Esophagus (tissue), 2 donors: ENCODE measurements around the gene SUGCT. TPM values are rescaled to one million over a fixed set of nuclear protein-coding genes. Genes with fewer than 3 reads are reported as not detected.

Experiments used
- H3K27ac ChIP-seq, 2 donors: one replicate each; pipeline ENCODE4 v1.5.1; 2013; ENCODE audit warnings: low read depth in 2 of 2, mild to moderate bottlenecking in 2 of 2, inconsistent platforms in 1 of 2, low read length in 1 of 2, moderate library complexity in 1 of 2
- H3K27me3 ChIP-seq, 2 donors: one replicate each; pipeline ENCODE4 v1.6.1; 2013; ENCODE audit warnings: low read length in 2 of 2, control low read depth in 1 of 2, mild to moderate bottlenecking in 1 of 2; ENCODE audit not compliant: insufficient read depth in 2 of 2, control insufficient read depth in 1 of 2
- H3K36me3 ChIP-seq, 2 donors: one replicate each; pipeline ENCODE4 v1.6.1; 2013; ENCODE audit warnings: low read length in 1 of 2; ENCODE audit not compliant: control insufficient read depth in 2 of 2, insufficient read depth in 2 of 2
- H3K4me1 ChIP-seq, 2 donors: one replicate each; pipeline ENCODE4 v1.6.1; 2013; ENCODE audit warnings: low read length in 1 of 2; ENCODE audit not compliant: control insufficient read depth in 2 of 2, insufficient read depth in 2 of 2
- H3K4me3 ChIP-seq, 2 donors: one replicate each; pipeline ENCODE4 v1.5.1; 2013; ENCODE audit warnings: low read length in 2 of 2, mild to moderate bottlenecking in 2 of 2, low read depth in 1 of 2, moderate library complexity in 1 of 2
- H3K9me3 ChIP-seq, 2 donors: one replicate each; pipeline ENCODE4 v1.6.1; 2013; ENCODE audit warnings: mild to moderate bottlenecking in 2 of 2, low read depth in 1 of 2, low read length in 1 of 2, moderate library complexity in 1 of 2; ENCODE audit not compliant: control insufficient read depth in 2 of 2, insufficient read depth in 1 of 2
- WGBS, 2 donors: extraction: QIAGEN DNeasy Blood & Tissue Kit; methylation state at CpG; one replicate each; pipeline ENCODE4 v1.1.7; 2013; 5-methylcytosine and 5-hydroxymethylcytosine counted together
- polyA plus RNA-seq, 2 donors: library from polyadenylated mRNA; stranded (reverse); fragments of 200-250 nt; gene quantifications; one replicate each; pipeline ENCODE4 v1.2.3, GENCODE V29; 2013
- donor health status: healthy with polysubstance abuse.
- donor health status: Bipolar disorder and iron deficiency.

Gene SUGCT
- polyA plus RNA-seq, 2 donors = 1.7 to 2.3 TPM

DNA sequence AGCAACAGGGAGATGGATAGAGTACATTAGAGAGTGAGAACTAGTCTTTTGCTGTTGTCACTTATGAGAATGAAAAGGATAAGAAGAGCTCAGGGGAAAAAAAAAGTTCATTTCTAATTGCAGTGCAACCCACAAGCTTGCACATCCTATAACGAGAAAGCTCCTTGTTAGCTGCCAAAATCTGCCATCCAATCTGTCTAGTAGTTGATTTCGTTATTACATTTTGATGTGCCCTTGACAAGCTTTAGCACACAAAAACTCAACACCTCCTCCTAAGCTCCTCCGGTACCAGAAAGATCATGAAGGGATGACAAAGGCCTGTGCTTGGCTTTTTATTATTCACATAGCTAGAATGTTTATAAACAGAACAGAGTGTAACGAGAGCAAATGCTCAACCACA, 519.4 kb downstream of the SUGCT start:
- H3K27me3 ChIP-seq = no peaks in the 10 kb centered on the region
- no peak overlapping the region for H3K27ac ChIP-seq
- no peaks in the 10 kb centered on the region for H3K4me1 ChIP-seq
- 75 to 84% methylated on average over 4 of the region's 4 CpGs for WGBS, 2 donors
- no peaks in the 10 kb centered on the region for H3K36me3 ChIP-seq
- H3K4me3 ChIP-seq = no peak overlapping the region
- peaks cover 0 to 2% of the 10 kb centered on the region in 2 donors for H3K9me3 ChIP-seq

GRCh38 chr7:40655426-40655825, 520.6 kb downstream of the SUGCT start:
- WGBS, 2 donors = 87% methylated on average over 1 of the region's 1 CpG
- H3K36me3 ChIP-seq = no peaks in the 10 kb centered on the region
- H3K27ac ChIP-seq = no peak overlapping the region
- H3K4me1 ChIP-seq = no peaks in the 10 kb centered on the region
- no peak overlapping the region for H3K4me3 ChIP-seq
- no peaks in the 10 kb centered on the region for H3K27me3 ChIP-seq
- H3K9me3 ChIP-seq = no peaks in the 10 kb centered on the region

GRCh38 chr7:40656349-40656748, 521.5 kb downstream of the SUGCT start:
- no peak overlapping the region for H3K4me3 ChIP-seq
- H3K27ac ChIP-seq = no peak overlapping the region
- H3K27me3 ChIP-seq = no peaks in the 10 kb centered on the region
- no peaks in the 10 kb centered on the region for H3K36me3 ChIP-seq
- WGBS, 2 donors = 88% methylated on average over 2 of the region's 2 CpGs
- no peaks in the 10 kb centered on the region for H3K4me1 ChIP-seq
- H3K9me3 ChIP-seq = no peaks in the 10 kb centered on the region

GRCh38 chr7:40658729-40659128, 523.9 kb downstream of the SUGCT start:
- WGBS, 2 donors = 68 to 78% methylated on average over 2 of the region's 2 CpGs
- Histone ChIP-seq H3K27me3 (no peaks in the 10 kb centered on the region), H3K9me3 (no peaks in the 10 kb centered on the region), H3K27ac (no peak overlapping the region), H3K4me3 (no peak overlapping the region), H3K36me3 (no peaks in the 10 kb centered on the region), H3K4me1 (no peaks in the 10 kb centered on the region)

GRCh38 chr7:40659231-40659630, 524.4 kb downstream of the SUGCT start:
- no peak overlapping the region for H3K27ac ChIP-seq
- 53 to 67% methylated on average over 2 of the region's 2 CpGs for WGBS, 2 donors

GRCh38 chr7:40673285-40673684, 538.5 kb downstream of the SUGCT start:
- Histone ChIP-seq H3K36me3 (no peaks in the 10 kb centered on the region), H3K4me3 (no peak overlapping the region), H3K27me3 (no peaks in the 10 kb centered on the region), H3K9me3 (no peaks in the 10 kb centered on the region), H3K27ac (no peak overlapping the region), H3K4me1 (no peaks in the 10 kb centered on the region)
- 33 to 39% methylated on average over 2 of the region's 2 CpGs for WGBS, 2 donors

More at GRCh38 chr7:40659231-40659630, 524.4 kb downstream of the SUGCT start:
- Histone ChIP-seq H3K36me3 (no peaks in the 10 kb centered on the region), H3K27me3 (no peaks in the 10 kb centered on the region), H3K4me1 (no peaks in the 10 kb centered on the region), H3K4me3 (no peak overlapping the region), H3K9me3 (no peaks in the 10 kb centered on the region)

DNA sequence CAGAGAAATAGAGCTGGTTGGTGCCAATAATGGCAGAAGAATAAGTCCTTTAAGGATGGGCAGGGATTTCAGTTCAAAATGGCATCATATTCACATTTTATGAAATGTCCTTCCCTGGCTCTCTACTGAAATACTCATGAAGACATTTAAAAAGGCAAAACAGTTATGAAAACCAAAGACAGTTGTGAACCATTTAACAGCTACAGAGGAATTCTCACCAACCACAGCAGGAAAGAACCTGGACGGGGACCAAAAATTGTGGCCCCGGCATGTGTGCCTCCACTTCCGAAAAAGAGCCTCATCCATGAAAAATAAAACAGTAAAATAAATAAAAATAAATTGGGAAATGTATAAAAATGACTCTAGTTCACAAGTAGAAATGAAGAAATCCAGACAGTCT, 539.5 kb downstream of the SUGCT start:
- H3K27me3 ChIP-seq = no peaks in the 10 kb centered on the region
- no peak overlapping the region for H3K4me3 ChIP-seq
- no peaks in the 10 kb centered on the region for H3K4me1 ChIP-seq
- H3K36me3 ChIP-seq = no peaks in the 10 kb centered on the region
- no peak overlapping the region for H3K27ac ChIP-seq
- no peaks in the 10 kb centered on the region for H3K9me3 ChIP-seq
- WGBS, 2 donors = 79 to 82% methylated on average over 3 of the region's 3 CpGs

- H3K27ac ChIP-seq = no peak overlapping the region
- H3K27me3 ChIP-seq = no peaks in the 10 kb centered on the region
- no peaks in the 10 kb centered on the region for H3K36me3 ChIP-seq
- no peak overlapping the region for H3K4me3 ChIP-seq
- 80 to 87% methylated on average over 3 of the region's 3 CpGs for WGBS, 2 donors
- H3K4me1 ChIP-seq = no peaks in the 10 kb centered on the region
- no peaks in the 10 kb centered on the region for H3K9me3 ChIP-seq
Measured at GRCh38 chr7:40675741-40676140, 540.9 kb downstream of the SUGCT start.

DNA sequence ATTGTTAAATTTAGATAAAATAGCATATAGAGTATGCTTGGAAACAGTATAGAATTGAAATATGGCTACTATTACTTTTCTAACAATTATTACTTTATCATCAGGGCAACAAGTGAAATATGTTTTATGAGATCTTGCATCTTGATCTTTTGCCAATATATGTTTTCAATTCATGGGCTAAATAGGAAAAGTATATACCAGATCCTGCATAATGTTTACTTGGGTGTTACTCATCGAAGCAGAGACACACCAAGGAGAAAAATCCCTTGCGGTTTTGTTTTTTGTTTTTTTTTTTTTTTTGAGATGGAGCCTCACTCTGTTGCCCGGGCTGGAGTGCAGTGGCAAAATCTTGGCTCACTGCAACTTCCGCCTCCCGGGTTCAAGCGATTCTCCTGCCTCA, 541.4 kb downstream of the SUGCT start:
- Histone ChIP-seq H3K9me3 (no peaks in the 10 kb centered on the region), H3K4me3 (no peak overlapping the region), H3K4me1 (no peaks in the 10 kb centered on the region), H3K27me3 (no peaks in the 10 kb centered on the region), H3K27ac (no peak overlapping the region), H3K36me3 (no peaks in the 10 kb centered on the region)
- WGBS, 2 donors = 86 to 98% methylated on average over 6 of the region's 6 CpGs

- no peaks in the 10 kb centered on the region for H3K27me3 ChIP-seq
- H3K4me3 ChIP-seq = no peak overlapping the region
- no peaks in the 10 kb centered on the region for H3K9me3 ChIP-seq
- no peaks in the 10 kb centered on the region for H3K36me3 ChIP-seq
- no peaks in the 10 kb centered on the region for H3K4me1 ChIP-seq
- WGBS, 2 donors = 92 to 97% methylated on average over 1 of the region's 1 CpG
- no peak overlapping the region for H3K27ac ChIP-seq
Measured at GRCh38 chr7:40680657-40681056, 545.9 kb downstream of the SUGCT start.
